ENCODE results near the gene LOXL4.

- TF ChIP-seq CTCF (IDR thresholded peaks at IDR 0.05) (no peak), POLR2A (IDR thresholded peaks at IDR 0.05) (no peak), POLR2AphosphoS5 (IDR thresholded peaks at IDR 0.05) (no peak)
Measured at GRCh38 chr10:98310701-98311100, 42.7 kb upstream of the LOXL4 start.

Measured in suprapubic skin (tissue), 4 donors.